DOHH2 (cell line): ENCODE data around the gene KIAA0513.

Experiments
- H3F3A ChIP-seq: fragments of 200-600 bp; sonication (generic), shearing (Covaris generic); 2 replicates; pipeline ENCODE4 v1.6.0; 2016; ENCODE audit warnings: antibody characterized with exemption, mild to moderate bottlenecking; ENCODE audit not compliant: control insufficient read depth, insufficient read depth
- H3K27ac ChIP-seq: fragments of 200-600 bp; sonication (generic); 2 replicates; pipeline ENCODE4 v1.5.1; 2014; ENCODE audit warnings: low read depth, mild to moderate bottlenecking, low read length, moderate library complexity
- H3K27me3 ChIP-seq: fragments of 200-600 bp; sonication (generic); 2 replicates; pipeline ENCODE4 v1.6.1; 2014; ENCODE audit warnings: mild to moderate bottlenecking, low read length, mixed read lengths; ENCODE audit not compliant: control insufficient read depth
- H3K36me3 ChIP-seq: fragments of 200-600 bp; sonication (generic); 2 replicates; pipeline ENCODE4 v1.6.1; 2014; ENCODE audit warnings: mild to moderate bottlenecking, low read length, moderate library complexity, mixed read lengths; ENCODE audit not compliant: control insufficient read depth
- H3K4me1 ChIP-seq: fragments of 200-600 bp; sonication (generic); 2 replicates; pipeline ENCODE4 v1.6.1; 2014; ENCODE audit warnings: mild to moderate bottlenecking, low read length, mixed read lengths; ENCODE audit not compliant: control insufficient read depth
- H3K4me2 ChIP-seq: fragments of 200-600 bp; sonication (generic); 2 replicates; pipeline ENCODE4 v1.6.0; 2014; ENCODE audit warnings: mild to moderate bottlenecking, low read length, moderate library complexity
- H3K4me3 ChIP-seq: fragments of 200-600 bp; sonication (generic); 2 replicates; pipeline ENCODE4 v1.5.1; 2014; ENCODE audit warnings: mild to moderate bottlenecking, low read length, mixed read lengths
- H3K79me2 ChIP-seq: fragments of 200-600 bp; sonication (generic); 2 replicates; pipeline ENCODE4 v1.6.1; 2014; ENCODE audit warnings: mild to moderate bottlenecking, low read length, mixed read lengths; ENCODE audit not compliant: control insufficient read depth
- H3K9me2 ChIP-seq: fragments of 200-600 bp; sonication (generic); replicated peaks from 2 replicates; pipeline ENCODE4 v1.6.1; 2014; ENCODE audit warnings: mild to moderate bottlenecking, low read length, mixed read lengths; ENCODE audit not compliant: control insufficient read depth
- H3K9me3 ChIP-seq: fragments of 200-600 bp; sonication (generic); 2 replicates; pipeline ENCODE4 v1.6.1; 2014; ENCODE audit warnings: antibody characterized with exemption, low read length, mixed read lengths; ENCODE audit not compliant: control insufficient read depth, insufficient read depth
- H4K20me1 ChIP-seq: fragments of 200-600 bp; sonication (generic); 2 replicates; pipeline ENCODE4 v1.6.0; 2014; ENCODE audit warnings: low read depth, mild to moderate bottlenecking, antibody characterized with exemption, low read length, moderate library complexity; ENCODE audit not compliant: control insufficient read depth, insufficient read depth
- CTCF ChIP-seq: fragments of 200-600 bp; sonication (generic); IDR thresholded peaks from one replicate; pipeline ENCODE4 v1.5.1; 2014; ENCODE audit warnings: antibody characterized with exemption, mild to moderate bottlenecking, low read depth, low read length; ENCODE audit not compliant: poor library complexity, severe bottlenecking
- EZH2phosphoT487 ChIP-seq: fragments of 200-600 bp; sonication (generic); IDR thresholded peaks from 2 replicates; pipeline ENCODE4 v1.6.1; 2017; ENCODE audit warnings: borderline replicate concordance, mild to moderate bottlenecking, antibody characterized with exemption, low read length, moderate library complexity, mixed read lengths

The KIAA0513 gene

GRCh38 chr16:85133290-85133599, 105.7 kb downstream of the KIAA0513 start:
- Histone ChIP-seq H3K9me2 (no peaks in the 10 kb centered on the region), H4K20me1 (no peaks in the 10 kb centered on the region), H3K4me2 (no peak overlapping the region), H3K4me3 (no peak overlapping the region), H3K79me2 (no peaks in the 10 kb centered on the region), H3K4me1 (no peaks in the 10 kb centered on the region), H3K36me3 (no peaks in the 10 kb centered on the region), H3K9me3 (no peaks in the 10 kb centered on the region), H3F3A (no peaks in the 10 kb centered on the region), H3K27me3 (no peaks in the 10 kb centered on the region), H3K27ac (no peak overlapping the region)
- TF ChIP-seq CTCF (no peak), EZH2phosphoT487 (no peak)

GRCh38 chr16:85134076-85134788, 106.6 kb downstream of the KIAA0513 start:
- no peaks in the 10 kb centered on the region for H3K9me2 ChIP-seq
- H3K27ac ChIP-seq = no peak overlapping the region
- no peaks in the 10 kb centered on the region for H3K9me3 ChIP-seq
- H3K79me2 ChIP-seq = no peaks in the 10 kb centered on the region
- H3K27me3 ChIP-seq = no peaks in the 10 kb centered on the region
- TF ChIP-seq EZH2phosphoT487 = no peak
- no peak for TF ChIP-seq CTCF
- no peaks in the 10 kb centered on the region for H4K20me1 ChIP-seq
- no peaks in the 10 kb centered on the region for H3K4me1 ChIP-seq
- no peak overlapping the region for H3K4me3 ChIP-seq
- no peaks in the 10 kb centered on the region for H3F3A ChIP-seq
- no peak overlapping the region for H3K4me2 ChIP-seq
- H3K36me3 ChIP-seq = no peaks in the 10 kb centered on the region

GRCh38 chr16:85134789-85135142, 107.2 kb downstream of the KIAA0513 start:
- H3K27ac ChIP-seq = no peak overlapping the region
- H3K4me2 ChIP-seq = no peak overlapping the region
- no peak overlapping the region for H3K4me3 ChIP-seq
- no peaks in the 10 kb centered on the region for H3K9me2 ChIP-seq
- H3K27me3 ChIP-seq = no peaks in the 10 kb centered on the region
- no peaks in the 10 kb centered on the region for H3K9me3 ChIP-seq
- H3F3A ChIP-seq = no peaks in the 10 kb centered on the region
- TF ChIP-seq EZH2phosphoT487 = no peak
- TF ChIP-seq CTCF = no peak
- no peaks in the 10 kb centered on the region for H3K4me1 ChIP-seq
- no peaks in the 10 kb centered on the region for H4K20me1 ChIP-seq
- H3K79me2 ChIP-seq = no peaks in the 10 kb centered on the region
- H3K36me3 ChIP-seq = no peaks in the 10 kb centered on the region
